ENCODE measurements around the gene TBX1. TPM values are rescaled to one million over a fixed set of nuclear protein-coding genes. Genes with fewer than 3 reads are reported as not detected.

The TBX1 gene
- total RNA-seq, 1 donor from 2014 or later: 43.5 TPM

DNA sequence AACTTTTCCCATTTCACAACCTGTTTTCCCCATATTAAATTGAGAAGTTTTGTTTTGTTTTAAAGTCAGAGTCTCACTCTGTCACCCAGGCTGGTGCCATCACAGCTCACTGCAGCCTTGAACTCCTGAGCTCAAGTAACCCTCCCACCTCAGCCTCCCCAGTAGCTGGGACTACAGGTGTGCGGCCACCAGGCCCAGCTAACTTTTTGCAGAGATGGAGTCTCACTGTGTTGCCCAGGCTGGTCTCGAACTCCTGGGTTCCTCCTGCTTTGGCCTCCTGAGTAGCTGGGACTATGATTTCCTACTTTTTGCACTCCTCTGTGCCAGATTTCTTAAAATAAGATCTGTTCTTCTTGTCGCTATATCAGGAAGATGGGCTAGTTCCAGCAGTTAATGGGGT lies 49.2 kb downstream of the TBX1 start:
- no peak for DNase-seq (ENCODE audit: low read depth)

DNA sequence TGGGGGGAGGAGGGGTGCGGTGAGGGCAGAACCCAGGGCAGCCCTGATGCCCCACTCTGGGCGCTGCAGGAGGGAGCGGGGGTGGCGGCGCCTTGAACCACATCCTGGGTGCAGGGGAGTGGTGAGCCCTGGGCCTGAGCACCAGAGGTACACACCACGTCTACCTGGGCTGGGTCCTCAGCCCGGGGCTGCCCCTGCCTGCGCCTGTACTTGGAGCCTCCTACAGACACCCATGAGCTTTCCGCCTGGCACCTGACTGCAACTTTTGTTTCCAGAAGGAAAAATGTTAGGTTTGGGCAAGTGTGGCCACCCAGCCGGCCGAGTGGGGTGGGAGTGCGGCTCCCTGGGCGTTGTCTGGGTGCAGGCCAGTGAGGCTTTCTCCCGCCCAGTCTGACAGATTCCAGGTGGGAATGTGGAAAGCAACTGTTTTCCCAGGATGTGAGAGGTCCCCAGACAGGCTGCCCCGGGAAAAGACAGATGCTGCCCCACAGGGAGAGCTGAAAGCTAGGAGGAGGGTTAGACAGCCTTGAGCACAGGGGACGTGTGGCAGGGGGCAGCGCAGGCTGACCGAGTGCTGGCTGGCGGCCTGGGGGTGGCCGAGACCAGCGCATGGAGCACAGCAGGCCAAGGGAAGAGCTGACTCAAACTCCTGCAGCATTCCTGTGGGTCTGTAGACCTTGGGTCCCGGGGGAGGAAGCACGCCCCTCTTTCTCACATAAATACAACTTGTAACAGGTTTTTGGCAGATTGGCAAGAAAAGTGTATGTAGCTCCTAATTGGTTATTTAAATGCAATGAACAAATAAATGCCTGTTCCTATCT lies 50.0 kb downstream of the TBX1 start:
- DNase-seq (ENCODE audit: low read depth): peak; percentile 82

DNA sequence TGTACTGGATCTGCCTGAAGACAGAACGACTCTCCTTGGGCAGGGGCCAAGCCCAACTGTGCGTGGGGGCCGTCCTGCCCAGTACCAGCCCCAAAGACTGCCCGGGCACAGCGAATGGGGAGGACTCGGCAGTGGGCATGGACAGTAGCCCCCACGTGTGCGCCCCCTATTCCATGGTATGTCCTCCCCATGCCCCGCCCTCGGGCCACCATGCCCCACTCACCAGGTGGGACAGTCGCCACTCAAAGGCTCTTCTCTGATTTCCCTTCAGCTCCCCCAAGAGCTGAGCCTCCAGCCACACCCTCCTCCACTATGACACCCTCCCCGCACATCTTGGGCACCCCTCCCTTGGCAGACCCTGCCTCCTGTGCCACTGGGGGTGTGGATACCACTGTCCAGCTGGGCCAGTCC lies 50.6 kb downstream of the TBX1 start:
- no peak for DNase-seq (ENCODE audit: low read depth)

DNA sequence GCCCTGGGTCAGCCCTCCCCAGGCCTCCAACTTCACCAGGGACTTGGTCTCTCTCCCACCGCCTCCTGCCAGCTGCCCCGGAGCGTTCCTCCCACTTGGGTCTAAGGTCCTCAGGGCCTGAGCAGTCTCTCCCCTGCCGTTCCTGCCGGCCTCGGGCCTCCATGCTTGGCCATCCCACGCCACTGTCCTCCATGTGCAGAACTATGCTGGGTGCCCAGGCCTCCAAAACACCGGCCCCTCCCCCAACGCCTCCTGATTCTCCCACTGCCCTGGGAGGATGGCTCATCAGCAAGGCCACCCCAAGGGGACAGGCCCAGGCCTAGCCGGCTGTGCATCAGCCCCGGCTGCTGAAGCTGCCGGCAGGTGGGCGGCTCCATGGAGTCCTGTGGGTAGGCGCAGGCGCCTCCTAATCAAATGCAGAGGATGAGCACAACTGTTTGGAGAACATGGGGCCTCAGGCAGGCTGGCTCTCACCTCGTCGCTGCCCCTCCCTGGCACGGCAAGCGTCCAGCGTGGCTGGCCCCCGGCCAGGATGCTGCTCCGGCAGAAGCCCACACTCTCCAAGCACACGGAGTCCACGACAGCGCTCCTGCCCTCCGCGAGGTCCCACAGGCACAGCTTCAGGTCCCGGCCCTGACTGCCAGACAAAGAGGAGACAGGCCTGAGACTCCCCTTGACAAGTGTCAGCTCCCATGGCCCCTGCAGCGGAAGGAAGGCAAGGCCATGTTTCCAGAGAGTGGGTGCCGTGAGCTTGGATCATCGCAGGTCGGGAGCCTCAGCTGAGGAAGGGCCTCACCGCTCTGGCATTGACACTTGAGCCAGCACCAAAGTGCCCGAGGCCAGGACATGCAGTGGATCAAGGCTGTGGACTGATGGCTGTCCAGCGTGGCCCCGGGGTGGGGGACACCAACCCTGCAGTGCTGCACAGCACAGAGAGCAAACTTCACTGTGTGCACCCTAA lies 51.5 kb downstream of the TBX1 start:
- no peak for DNase-seq (ENCODE audit: low read depth)

DNA sequence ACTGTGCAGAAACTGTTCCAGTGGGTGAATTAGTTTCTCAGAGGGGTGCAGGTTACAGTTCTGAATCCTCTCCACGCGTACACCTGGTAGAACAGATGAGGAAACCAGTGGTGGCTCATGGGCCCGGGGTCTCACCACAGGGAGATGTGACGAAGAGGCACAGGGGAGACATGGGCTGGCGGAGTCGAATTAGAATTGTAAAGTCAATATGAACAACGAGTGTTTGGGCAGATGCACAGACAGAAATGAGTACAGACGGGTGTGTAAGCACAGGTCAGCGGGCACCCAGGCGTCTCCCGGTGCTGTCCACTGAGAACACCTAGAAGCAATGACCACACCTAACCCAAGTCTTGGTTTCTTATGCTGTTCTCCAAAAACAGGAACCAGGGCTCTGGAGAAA lies 52.3 kb downstream of the TBX1 start:
- DNase-seq (ENCODE audit: low read depth): no peak

DNA sequence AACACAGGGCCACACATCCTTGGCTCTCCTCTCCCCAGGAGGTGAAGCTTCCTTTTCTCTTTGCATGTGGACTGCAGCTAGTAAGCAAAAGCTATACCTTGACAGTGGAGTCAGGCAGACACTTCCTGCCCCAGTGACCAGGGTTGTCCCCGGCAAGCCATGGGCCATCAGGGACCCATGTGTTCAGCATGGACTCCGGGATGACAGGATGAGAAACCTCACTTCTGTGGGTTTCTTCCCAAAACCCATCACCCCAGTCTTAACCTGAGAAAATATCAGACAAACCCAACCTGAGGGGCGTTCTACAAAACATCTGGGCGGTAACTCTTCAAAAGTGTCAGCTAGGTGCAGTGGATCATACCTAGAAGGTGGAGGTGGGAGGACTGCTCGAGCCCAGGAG lies 53.9 kb downstream of the TBX1 start:
- DNase-seq (ENCODE audit: low read depth): no peak

DNA sequence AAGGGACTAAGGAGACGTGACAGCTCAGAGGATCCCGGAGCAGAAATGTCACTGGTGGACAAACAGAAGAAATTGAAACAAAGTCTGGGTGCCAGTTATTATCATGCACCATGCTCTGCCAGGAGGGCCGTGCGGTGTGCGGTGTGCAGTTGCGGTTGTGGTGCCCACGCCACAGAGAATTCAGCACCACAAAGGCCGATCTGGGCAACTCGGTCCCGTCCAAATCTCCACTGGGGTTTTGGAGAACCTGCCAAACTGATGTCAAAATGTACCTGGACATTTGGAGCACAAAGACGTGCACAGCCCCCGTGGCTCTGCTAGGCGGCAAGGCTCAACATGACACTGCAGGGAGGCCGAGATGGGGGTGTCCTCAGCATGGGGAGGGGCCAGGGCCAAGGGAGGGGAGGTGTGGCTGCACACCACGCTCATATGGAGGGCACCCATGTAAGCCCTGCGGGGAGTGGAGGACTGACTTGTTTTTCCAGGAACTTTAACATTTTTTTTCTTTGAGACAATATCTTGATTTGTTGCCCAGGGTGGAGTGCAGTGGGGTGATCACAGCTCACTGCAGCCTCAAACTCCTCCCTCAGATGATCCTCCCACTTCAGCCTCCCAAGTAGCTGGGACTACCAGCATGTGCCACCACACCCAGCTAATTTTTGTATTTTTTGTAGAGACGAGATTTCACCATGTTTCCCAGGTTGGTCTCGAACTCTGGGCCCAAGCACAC lies 54.7 kb downstream of the TBX1 start:
- no peak for DNase-seq (ENCODE audit: low read depth)

DNA sequence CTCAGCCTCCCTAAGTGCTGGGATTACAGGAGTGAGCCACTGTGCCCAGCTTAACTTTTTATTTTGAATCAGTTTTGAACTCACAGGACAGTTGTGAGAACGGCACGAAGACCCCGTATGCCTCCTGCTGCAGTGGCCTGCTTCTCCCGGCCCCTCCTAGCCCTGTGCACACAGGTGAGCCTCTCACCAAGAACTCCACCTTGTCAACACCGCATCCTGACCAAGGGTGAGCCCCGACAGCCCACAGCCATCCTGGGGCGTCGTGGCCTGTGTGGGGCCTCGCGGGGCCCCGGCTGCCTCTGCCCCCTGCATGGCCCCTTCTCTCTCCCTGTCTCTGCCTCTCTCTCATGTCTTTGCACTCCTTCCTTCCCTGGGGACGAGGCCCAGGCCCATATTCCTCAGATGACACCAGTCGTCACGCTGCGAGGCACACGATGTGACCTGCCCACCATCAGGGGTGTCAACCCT lies 55.3 kb downstream of the TBX1 start:
- no peak for DNase-seq (ENCODE audit: low read depth)

DNA sequence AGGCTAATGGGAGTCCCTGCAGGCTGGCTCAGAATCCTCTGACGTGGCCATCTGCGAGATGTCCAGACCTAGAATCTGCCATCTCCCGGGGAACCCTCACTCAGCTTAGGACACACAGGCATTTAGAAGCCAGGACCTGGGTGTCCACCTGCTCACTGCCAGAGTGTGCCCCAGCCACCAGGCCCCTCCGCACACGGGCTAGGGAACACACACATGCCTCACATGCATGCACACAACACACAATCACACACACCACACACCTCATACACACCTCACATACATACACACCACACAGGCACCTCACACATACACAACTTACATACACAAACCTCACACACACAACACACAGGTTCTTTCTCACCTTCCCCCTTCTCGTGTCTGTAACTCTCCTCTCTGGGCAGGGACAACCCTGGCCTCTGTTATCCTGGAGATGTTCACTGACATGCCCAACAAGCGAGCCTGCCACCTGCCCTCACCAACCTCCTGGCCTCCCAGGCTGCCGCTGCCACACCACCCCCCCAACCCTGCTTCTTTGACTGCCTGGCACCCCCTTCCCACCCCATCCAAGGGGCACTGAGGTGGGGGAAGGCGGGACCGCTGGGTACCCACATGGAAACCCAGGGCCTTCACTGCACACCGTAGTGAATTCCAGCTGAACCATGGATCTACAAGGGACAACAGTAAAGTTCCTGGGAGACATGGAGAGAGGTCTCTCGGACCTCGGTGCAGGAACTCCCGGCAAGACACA lies 56.0 kb downstream of the TBX1 start:
- no peak for DNase-seq (ENCODE audit: low read depth)

Other genes starting within 250 kb of the TBX1 start
- gene CLDN5, start 236.4 kb upstream of the TBX1 start, total RNA-seq: 7.0 and 11.0 TPM in 2 replicates
- gene SEPTIN5, start 46.3 kb upstream of the TBX1 start, total RNA-seq: 123 and 130 TPM in 2 replicates
- gene GP1BB, start 37.2 kb upstream of the TBX1 start, total RNA-seq: 51.2 and 67.7 TPM in 2 replicates
- gene GNB1L, start 94.1 kb downstream of the TBX1 start, total RNA-seq: 6.9 and 9.0 TPM in 2 replicates
- gene RTL10, start 94.1 kb downstream of the TBX1 start, total RNA-seq: 14.5 and 15.9 TPM in 2 replicates
- gene COMT, start 181.0 kb downstream of the TBX1 start, total RNA-seq: 459 and 555 TPM in 2 replicates
- 28.7 and 34.3 TPM in 2 replicates for gene TXNRD2, start 181.0 kb downstream of the TBX1 start, total RNA-seq

Measured in myocyte (in vitro differentiated cells).